Skeletal muscle tissue (tissue), 4 donors: Measurements from ENCODE around the gene SYNDIG1L. TPM values are rescaled to one million over a fixed set of nuclear protein-coding genes. Genes with fewer than 3 reads are reported as not detected.

Source experiments
- H3K27ac ChIP-seq: one replicate; pipeline ENCODE4 v1.7.0; 2013; ENCODE audit warnings: mild to moderate bottlenecking, low read depth, low read length, inconsistent platforms
- H3K27me3 ChIP-seq, 3 donors: one replicate each; pipeline ENCODE4 v1.7.0; 2013; ENCODE audit warnings: low read length in 3 of 3; ENCODE audit not compliant: control insufficient read depth in 3 of 3, insufficient read depth in 3 of 3
- H3K36me3 ChIP-seq, 3 donors: one replicate each; pipeline ENCODE4 v1.7.0; 2013; ENCODE audit warnings: low read length in 3 of 3; ENCODE audit not compliant: control insufficient read depth in 3 of 3, insufficient read depth in 3 of 3
- H3K4me1 ChIP-seq, 3 donors: one replicate each; pipeline ENCODE4 v1.7.0; 2013; ENCODE audit warnings: low read length in 3 of 3, mild to moderate bottlenecking in 3 of 3; ENCODE audit not compliant: control insufficient read depth in 3 of 3, insufficient read depth in 3 of 3
- H3K4me3 ChIP-seq, 3 donors: one replicate each; pipeline ENCODE4 v1.7.0; 2013; ENCODE audit warnings: low read length in 3 of 3
- H3K9ac ChIP-seq, 3 donors: one replicate each; pipeline ENCODE4 v1.7.0; 2013; ENCODE audit warnings: low read length in 3 of 3, mild to moderate bottlenecking in 3 of 3, moderate library complexity in 2 of 3, low read depth in 1 of 3
- H3K9me3 ChIP-seq, 3 donors: one replicate each; pipeline ENCODE4 v1.7.0; 2013; ENCODE audit warnings: low read length in 3 of 3; ENCODE audit not compliant: control insufficient read depth in 3 of 3
- total RNA-seq: library from RNA; depleted of rRNA; stranded (reverse); fragments of >200 nt; gene quantifications from one replicate; pipeline ENCODE4 v1.2.3, GENCODE V29; 2014
- donor health status: Osteomylitis.

SYNDIG1L gene
- under 0.01 TPM for total RNA-seq

DNA sequence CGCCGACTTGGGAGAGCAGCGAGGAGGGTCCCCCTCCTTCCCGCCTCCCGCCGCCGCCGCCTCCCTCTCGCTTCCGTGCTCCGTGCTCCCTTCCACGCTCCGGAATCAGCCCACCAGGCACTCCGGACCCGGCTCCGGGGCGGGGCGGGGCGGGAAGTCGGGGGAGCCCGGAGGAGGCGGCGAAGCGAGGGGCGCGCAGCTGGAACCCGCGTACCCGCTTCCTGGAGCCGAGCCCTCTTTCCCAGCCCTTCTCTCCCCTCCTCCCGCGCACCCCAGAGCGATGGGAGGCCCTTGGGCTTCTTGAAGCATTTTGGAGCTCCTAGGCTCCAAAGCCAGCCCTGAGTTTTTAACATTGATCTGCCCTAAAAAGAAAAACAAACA, at the start of gene SYNDIG1L:
TSS of gene SYNDIG1L (minus strand) at position 9 of the 381 bp plus-strand sequence. CDS start 16,466 bp downstream, outside the sequence.
- no peak within 1 kb of the TSS for H3K4me3 ChIP-seq
- H3K9ac ChIP-seq, result no peak within 1 kb of the TSS
- H3K27me3 ChIP-seq, result peaks cover 23 to 31% (median 27%) of the 10 kb centered on the region in 3 donors
- H3K27ac ChIP-seq, result no peak within 1 kb of the TSS
- H3K4me1 ChIP-seq, result no peaks in the 10 kb centered on the region
- no peaks in the 10 kb centered on the region for H3K36me3 ChIP-seq
- no peaks in the 10 kb centered on the region for H3K9me3 ChIP-seq

DNA sequence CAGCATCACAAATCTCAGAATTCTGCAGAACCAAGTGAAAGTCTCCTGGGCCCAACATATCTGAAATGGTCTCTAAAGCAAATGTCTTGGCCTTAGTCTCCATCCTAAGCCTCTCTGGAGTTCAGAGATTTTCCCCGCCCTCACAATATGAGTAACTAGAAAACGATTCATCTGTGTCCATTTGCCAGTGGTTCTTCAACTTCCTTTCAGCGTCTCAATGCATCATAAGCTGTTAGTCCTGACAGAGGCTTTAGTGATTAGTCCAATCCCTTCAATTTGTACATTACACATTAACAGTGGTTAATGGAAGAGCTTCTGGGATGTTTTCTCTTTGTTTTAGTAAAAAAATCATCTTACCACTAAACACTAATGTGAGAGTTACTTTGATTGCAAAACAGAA, 49.7 kb upstream of the SYNDIG1L start:
- no peak overlapping the region for H3K9ac ChIP-seq
- no peaks in the 10 kb centered on the region for H3K27me3 ChIP-seq
- H3K27ac ChIP-seq, result no peak overlapping the region
- no peaks in the 10 kb centered on the region for H3K9me3 ChIP-seq
- H3K4me1 ChIP-seq, result peaks cover 24 to 28% (median 26%) of the 10 kb centered on the region in 3 donors
- no peak overlapping the region for H3K4me3 ChIP-seq
- peaks cover 7 to 20% (median 18%) of the 10 kb centered on the region in 3 donors for H3K36me3 ChIP-seq

DNA sequence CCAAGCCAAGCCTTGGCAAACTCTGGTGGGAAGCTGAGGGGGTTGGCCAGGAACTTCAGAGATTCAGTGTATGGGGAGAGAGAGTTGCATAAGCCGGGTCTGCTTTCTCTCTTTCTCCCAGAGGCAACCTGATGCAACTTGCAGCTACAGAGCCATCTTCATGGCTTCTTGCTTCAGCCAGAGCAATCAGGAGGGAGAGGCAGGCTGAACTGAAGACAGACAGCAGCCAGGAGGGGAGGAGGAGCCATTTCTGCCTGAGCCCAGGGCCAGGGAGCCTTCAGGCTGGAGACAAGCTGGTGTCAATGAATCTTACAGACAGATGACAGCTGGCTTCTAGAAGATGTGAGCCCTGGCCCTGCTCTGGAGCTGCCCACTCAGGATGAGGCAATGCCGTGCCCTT, 48.4 kb upstream of the SYNDIG1L start:
- H3K4me1 ChIP-seq, result peaks cover 26 to 33% (median 32%) of the 10 kb centered on the region in 3 donors
- no peak overlapping the region for H3K27ac ChIP-seq
- no peaks in the 10 kb centered on the region for H3K9me3 ChIP-seq
- H3K4me3 ChIP-seq, result no peak overlapping the region
- H3K27me3 ChIP-seq, result no peaks in the 10 kb centered on the region
- H3K9ac ChIP-seq, result no peak overlapping the region
- H3K36me3 ChIP-seq, result peaks cover 0 to 10% (median 9%) of the 10 kb centered on the region in 3 donors

DNA sequence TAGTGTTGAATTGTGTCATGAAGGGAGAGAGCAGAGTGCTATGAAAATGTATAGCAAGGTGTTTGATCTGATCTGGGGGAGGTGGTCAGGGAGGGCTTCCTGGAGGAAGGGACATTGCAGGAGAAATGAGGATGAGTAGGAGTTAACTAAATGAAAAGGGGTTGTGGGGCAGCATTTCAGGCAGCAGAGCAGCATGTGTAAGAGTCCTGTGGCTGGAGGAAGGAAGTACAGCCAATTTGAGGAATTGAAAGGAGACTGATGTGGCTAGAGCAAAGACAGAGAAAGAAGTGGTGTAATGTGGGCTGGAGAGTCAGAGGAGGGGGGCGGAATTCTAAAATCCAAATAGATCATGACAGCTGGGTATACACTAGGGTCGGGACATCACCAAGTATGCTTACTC, 46.6 kb upstream of the SYNDIG1L start:
- Histone ChIP-seq H3K9me3 (no peaks in the 10 kb centered on the region), H3K27me3 (no peaks in the 10 kb centered on the region), H3K9ac (no peak overlapping the region), H3K4me1 (peaks cover 29 to 41% (median 39%) of the 10 kb centered on the region in 3 donors), H3K36me3 (no peaks in the 10 kb centered on the region), H3K4me3 (no peak overlapping the region), H3K27ac (no peak overlapping the region)

DNA sequence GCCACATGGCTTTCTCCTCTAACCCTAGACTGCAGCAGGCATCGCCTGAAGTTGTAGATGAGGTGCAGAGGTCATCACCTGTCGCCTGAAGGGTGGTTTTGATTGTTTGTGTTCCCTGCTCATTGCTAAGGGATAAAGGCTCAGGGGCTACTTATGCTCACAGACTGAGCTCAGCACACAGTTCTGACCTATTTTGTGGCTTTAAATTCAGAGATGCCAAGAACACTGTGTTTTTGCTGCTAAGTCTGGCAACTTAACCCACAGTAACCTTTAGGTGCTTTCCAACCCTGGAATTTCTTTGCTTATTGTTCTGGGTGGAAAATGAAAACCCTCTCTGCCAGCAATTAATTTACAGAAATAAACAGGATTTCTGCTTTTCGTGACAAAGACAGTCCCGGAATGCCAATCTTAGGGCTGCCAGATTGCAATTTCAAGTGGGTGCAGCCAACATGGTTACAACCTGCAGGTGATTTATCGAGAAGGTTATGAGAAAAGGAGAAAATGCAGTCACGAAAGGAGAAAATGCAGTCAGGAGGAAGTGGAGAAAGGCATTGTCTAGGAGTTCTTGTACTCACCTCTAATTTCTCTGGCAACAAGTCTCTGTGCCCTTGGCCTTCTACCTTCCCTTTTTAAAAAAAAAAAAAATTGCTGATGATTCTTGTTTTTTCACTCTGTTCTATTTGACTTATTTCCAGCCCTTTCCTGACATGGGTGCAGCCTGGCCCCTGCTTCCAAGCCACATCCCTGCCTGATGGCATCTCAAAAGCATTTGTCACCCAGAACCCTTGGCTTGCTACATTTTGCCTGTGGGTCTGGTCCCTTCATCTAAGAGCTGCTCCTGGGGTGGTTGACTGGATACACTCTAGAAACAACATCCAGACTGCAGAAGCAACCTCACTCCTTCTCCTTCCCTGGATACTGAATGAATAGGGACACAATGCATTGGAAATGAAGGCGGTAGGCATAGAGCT, 43.8 kb upstream of the SYNDIG1L start:
- H3K4me1 ChIP-seq, result peaks cover 14 to 22% (median 22%) of the 10 kb centered on the region in 3 donors
- H3K27ac ChIP-seq, result peak overlapping the region; percentile 49
- H3K4me3 ChIP-seq, result no peak overlapping the region
- no peaks in the 10 kb centered on the region for H3K27me3 ChIP-seq
- H3K9ac ChIP-seq, result no peak overlapping the region
- H3K9me3 ChIP-seq, result no peaks in the 10 kb centered on the region
- peaks cover 0 to 2% (median 0%) of the 10 kb centered on the region in 3 donors for H3K36me3 ChIP-seq

DNA sequence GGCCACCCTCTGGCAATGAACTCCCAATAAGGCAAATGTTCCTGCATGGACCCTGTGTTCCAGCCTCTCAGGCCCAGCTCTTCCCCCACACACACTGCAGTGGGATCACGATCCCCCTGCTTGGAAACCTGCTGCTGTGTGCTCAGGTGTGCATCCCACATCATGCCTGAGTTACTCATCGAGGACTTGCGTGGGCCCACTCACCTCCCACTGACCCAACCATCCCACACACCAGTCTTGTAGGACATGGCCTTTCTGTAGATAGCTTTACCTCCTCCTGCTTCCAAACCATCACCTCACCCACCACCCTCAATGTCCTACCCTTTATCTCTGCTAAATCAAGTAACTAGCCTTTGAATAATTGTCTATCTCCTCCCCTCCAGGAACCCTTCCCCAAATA, 42.5 kb upstream of the SYNDIG1L start:
- Histone ChIP-seq H3K9ac (no peak overlapping the region), H3K36me3 (peaks cover 0 to 2% (median 0%) of the 10 kb centered on the region in 3 donors), H3K4me1 (peaks cover 6 to 15% (median 11%) of the 10 kb centered on the region in 3 donors), H3K9me3 (no peaks in the 10 kb centered on the region), H3K27ac (no peak overlapping the region), H3K4me3 (no peak overlapping the region), H3K27me3 (no peaks in the 10 kb centered on the region)

DNA sequence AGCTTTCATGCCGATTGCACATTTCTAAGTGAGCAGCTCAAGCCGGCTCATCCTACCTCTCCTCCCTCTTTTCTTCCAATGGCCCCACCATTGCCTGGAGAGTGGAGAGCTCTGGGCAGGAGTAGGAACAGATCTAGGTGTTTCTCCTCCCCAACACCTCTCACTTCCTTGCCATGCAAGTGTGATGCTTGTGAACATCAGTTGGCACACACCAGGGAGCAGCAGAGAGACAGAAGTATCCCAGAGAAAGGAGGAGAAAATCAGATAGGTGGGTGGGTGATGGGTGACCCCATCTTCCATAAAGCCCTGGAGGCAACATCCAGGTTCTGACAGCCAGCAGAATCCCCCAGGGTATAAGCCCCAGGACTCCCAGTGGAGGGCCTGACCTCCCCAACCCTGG, 39.3 kb upstream of the SYNDIG1L start:
- no peak overlapping the region for H3K4me3 ChIP-seq
- H3K9me3 ChIP-seq, result no peaks in the 10 kb centered on the region
- H3K9ac ChIP-seq, result no peak overlapping the region
- no peak overlapping the region for H3K27ac ChIP-seq
- peaks cover 0 to 2% (median 0%) of the 10 kb centered on the region in 3 donors for H3K36me3 ChIP-seq
- no peaks in the 10 kb centered on the region for H3K27me3 ChIP-seq
- peaks cover 6 to 14% (median 8%) of the 10 kb centered on the region in 3 donors for H3K4me1 ChIP-seq

DNA sequence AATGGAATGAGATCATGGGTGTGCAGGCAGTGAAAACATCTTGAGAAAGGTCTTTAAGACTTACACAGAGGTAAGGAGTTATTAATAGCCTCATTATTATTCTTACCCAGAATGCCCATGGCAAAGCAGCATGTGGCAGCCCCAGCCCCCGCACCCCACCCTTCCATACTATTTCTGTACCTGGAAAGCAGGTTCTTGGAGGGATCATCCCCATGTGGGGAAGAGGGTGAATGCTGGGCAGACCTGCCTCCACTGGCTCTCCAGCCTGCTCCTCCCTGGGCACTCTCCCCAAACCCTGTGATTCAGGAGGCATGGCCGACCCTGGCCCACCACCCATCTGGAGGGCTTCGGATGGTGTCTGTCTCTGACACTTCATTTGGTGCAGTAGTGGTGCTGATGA, 38.8 kb upstream of the SYNDIG1L start:
- peaks cover 0 to 2% (median 0%) of the 10 kb centered on the region in 3 donors for H3K36me3 ChIP-seq
- H3K4me1 ChIP-seq, result peaks cover 6 to 12% (median 9%) of the 10 kb centered on the region in 3 donors
- no peak overlapping the region for H3K9ac ChIP-seq
- H3K9me3 ChIP-seq, result no peaks in the 10 kb centered on the region
- no peak overlapping the region for H3K27ac ChIP-seq
- no peak overlapping the region for H3K4me3 ChIP-seq
- H3K27me3 ChIP-seq, result no peaks in the 10 kb centered on the region

DNA sequence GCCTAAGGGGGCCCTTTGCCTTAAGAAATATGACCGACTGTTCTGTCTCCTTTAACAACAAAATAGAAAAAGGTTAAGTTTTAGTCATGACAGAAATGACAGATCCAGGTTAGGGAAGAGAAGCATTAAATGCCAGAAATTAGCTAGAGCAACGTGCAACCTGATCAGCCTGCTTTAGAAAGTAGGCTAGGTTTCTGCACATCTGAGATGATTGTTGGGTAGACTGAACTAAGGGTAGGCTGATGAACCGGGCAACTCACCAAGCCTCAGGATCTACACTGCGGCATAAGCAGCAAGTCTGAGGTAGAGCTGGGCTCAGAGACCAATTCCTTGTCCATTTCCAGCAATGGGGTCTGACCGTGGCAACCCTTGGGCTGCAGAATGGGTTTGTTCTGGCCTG, 37.7 kb upstream of the SYNDIG1L start:
- no peaks in the 10 kb centered on the region for H3K9me3 ChIP-seq
- peaks cover 3 to 8% (median 5%) of the 10 kb centered on the region in 3 donors for H3K4me1 ChIP-seq
- H3K9ac ChIP-seq, result no peak overlapping the region
- peaks cover 0 to 2% (median 0%) of the 10 kb centered on the region in 3 donors for H3K36me3 ChIP-seq
- no peak overlapping the region for H3K4me3 ChIP-seq
- no peaks in the 10 kb centered on the region for H3K27me3 ChIP-seq
- H3K27ac ChIP-seq, result no peak overlapping the region

DNA sequence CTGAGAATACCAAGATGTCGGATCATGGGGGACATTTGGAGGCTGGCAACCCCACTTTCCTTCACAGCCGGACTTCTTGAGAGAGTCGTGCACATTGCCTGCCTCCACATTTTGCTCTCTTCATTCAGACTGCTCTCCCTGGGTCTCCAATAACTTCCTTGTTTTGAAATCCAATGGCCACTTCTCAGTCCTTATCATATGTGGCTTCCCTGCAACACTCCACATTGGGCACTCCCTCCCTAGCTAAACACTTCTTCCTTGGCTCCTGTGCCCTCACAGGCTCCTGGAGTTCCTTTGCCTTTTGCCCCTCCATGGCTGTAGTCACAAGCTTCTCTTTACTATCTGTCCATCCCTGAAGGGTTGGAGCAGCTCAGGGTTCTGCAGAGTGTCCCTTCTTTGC, 37.0 kb upstream of the SYNDIG1L start:
- H3K9me3 ChIP-seq, result no peaks in the 10 kb centered on the region
- no peaks in the 10 kb centered on the region for H3K27me3 ChIP-seq
- peaks cover 0 to 3% (median 3%) of the 10 kb centered on the region in 3 donors for H3K4me1 ChIP-seq
- H3K36me3 ChIP-seq, result peaks cover 0 to 2% (median 0%) of the 10 kb centered on the region in 3 donors
- H3K27ac ChIP-seq, result no peak overlapping the region
- no peak overlapping the region for H3K9ac ChIP-seq
- H3K4me3 ChIP-seq, result no peak overlapping the region
